Loucy (cell line): Measurements from ENCODE around the gene TMEM52.

Source experiments
- CTCF ChIP-seq: fragments of 200-600 bp; sonication (generic); conservative IDR thresholded peaks from 2 replicates; pipeline ENCODE4 v1.5.1; 2014; ENCODE audit warnings: mild to moderate bottlenecking, antibody characterized with exemption, low read length
- EZH2phosphoT487 ChIP-seq: fragments of 200-600 bp; IDR thresholded peaks from 2 replicates; pipeline ENCODE4 v1.6.1; 2018; ENCODE audit warnings: antibody characterized with exemption, mild to moderate bottlenecking, moderate library complexity, borderline replicate concordance

- TF ChIP-seq CTCF (no peak), EZH2phosphoT487 (no peak)
Measured at GRCh38 chr1:1891349-1892078, 27.6 kb downstream of the TMEM52 start.
